Cardiac muscle cell (in vitro differentiated cells and primary cell): ENCODE measurements around the gene ARMC9. TPM values are rescaled to one million over a fixed set of nuclear protein-coding genes. Genes with fewer than 3 reads are reported as not detected.

Experiments
- DNase-seq, 2 donors: peaks; one replicate each; pipeline versions ENCODE4 v3.0.0 to v3.0.0-alpha.2; 2010 to 2017; ENCODE audit warnings: low read depth in 1 of 2, low spot score in 1 of 2
- H3K27ac ChIP-seq: fragments of 200-600 bp; sonication (generic); 2 replicates; pipeline ENCODE4 v1.5.1; 2016
- H3K27me3 ChIP-seq: fragments of 200-600 bp; sonication (generic); 2 replicates; pipeline ENCODE4 v1.6.0; 2016; ENCODE audit warnings: control low read depth
- H3K36me3 ChIP-seq: fragments of 200-600 bp; sonication (generic); 2 replicates; pipeline ENCODE4 v1.5.1; 2016; ENCODE audit warnings: control low read depth
- H3K4me1 ChIP-seq: fragments of 200-600 bp; sonication (generic); 2 replicates; pipeline ENCODE4 v1.8.1; 2017; ENCODE audit warnings: low read depth, mild to moderate bottlenecking, mixed run types
- H3K4me3 ChIP-seq: fragments of 200-600 bp; sonication (generic); 2 replicates; pipeline ENCODE4 v1.5.1; 2016; ENCODE audit warnings: mild to moderate bottlenecking
- H3K9me3 ChIP-seq: fragments of 200-600 bp; sonication (generic); 2 replicates; pipeline ENCODE4 v1.5.1; 2017; ENCODE audit warnings: low read depth, mild to moderate bottlenecking, control low read depth
- CTCF ChIP-seq: IDR thresholded peaks from 2 replicates; pipeline ENCODE4 v1.5.1; 2012; ENCODE audit warnings: low read depth, mild to moderate bottlenecking, low read length
- polyA plus RNA-seq: library from polyadenylated mRNA; unstranded; fragments of >200 nt; fragmentation: Nextera tagmentation; extraction: Ambion mirVana; gene quantifications from 2 replicates; pipeline ENCODE4 v1.2.1, GENCODE V29; 2016
- total RNA-seq: library from RNA; depleted of rRNA; stranded (reverse); fragments of >200 nt; gene quantifications from 2 replicates; pipeline ENCODE4 v1.2.3, GENCODE V29; 2016

ARMC9 gene
- total and polyA plus RNA-seq, 2 experiments from 2014 or later: 27.4 to 30.0 TPM

GRCh38 chr2:231343988-231344387 is 145.6 kb downstream of the ARMC9 start:
- no peaks in the 10 kb centered on the region for H3K36me3 ChIP-seq
- TF ChIP-seq CTCF: no peak
- H3K27ac ChIP-seq: no peak overlapping the region
- no peak for DNase-seq
- H3K4me1 ChIP-seq: peaks cover 6% of the 10 kb centered on the region
- H3K4me3 ChIP-seq: no peak overlapping the region
- H3K27me3 ChIP-seq: no peaks in the 10 kb centered on the region
- H3K9me3 ChIP-seq: no peaks in the 10 kb centered on the region

GRCh38 chr2:231344851-231345250 is 146.4 kb downstream of the ARMC9 start:
- TF ChIP-seq CTCF: no peak
- no peaks in the 10 kb centered on the region for H3K36me3 ChIP-seq
- H3K4me3 ChIP-seq: no peak overlapping the region
- peak overlapping the region; percentile 22 for H3K27ac ChIP-seq
- peaks cover 6% of the 10 kb centered on the region for H3K4me1 ChIP-seq
- no peaks in the 10 kb centered on the region for H3K9me3 ChIP-seq
- DNase-seq: no peak
- no peaks in the 10 kb centered on the region for H3K27me3 ChIP-seq

- DNase-seq: peak in 1 of 2 donors; percentile 32
- Histone ChIP-seq H3K4me1 (peaks cover 3% of the 10 kb centered on the region), H3K27ac (no peak overlapping the region), H3K4me3 (no peak overlapping the region), H3K27me3 (no peaks in the 10 kb centered on the region), H3K9me3 (no peaks in the 10 kb centered on the region), H3K36me3 (no peaks in the 10 kb centered on the region)
- TF ChIP-seq CTCF: no peak
These were observed 148.7 kb downstream of the ARMC9 start for GRCh38 chr2:231347081-231347480.

GRCh38 chr2:231347638-231348037 is 149.2 kb downstream of the ARMC9 start:
- no peaks in the 10 kb centered on the region for H3K36me3 ChIP-seq
- H3K9me3 ChIP-seq: no peaks in the 10 kb centered on the region
- no peak for DNase-seq
- no peak overlapping the region for H3K27ac ChIP-seq
- H3K4me3 ChIP-seq: no peak overlapping the region
- H3K4me1 ChIP-seq: no peaks in the 10 kb centered on the region
- no peaks in the 10 kb centered on the region for H3K27me3 ChIP-seq
- no peak for TF ChIP-seq CTCF

- Histone ChIP-seq H3K27ac (no peak overlapping the region), H3K9me3 (no peaks in the 10 kb centered on the region), H3K4me1 (no peaks in the 10 kb centered on the region), H3K4me3 (no peak overlapping the region), H3K36me3 (no peaks in the 10 kb centered on the region), H3K27me3 (no peaks in the 10 kb centered on the region)
- no peak for TF ChIP-seq CTCF
- peak in 1 of 2 donors; percentile 75 for DNase-seq
These were observed 149.7 kb downstream of the ARMC9 start for GRCh38 chr2:231348173-231348572.
